AG04450 (cell line): Measurements from ENCODE around the gene ARHGEF10L. TPM values are rescaled to one million over a fixed set of nuclear protein-coding genes. Genes with fewer than 3 reads are reported as not detected.
A peak's percentile ranks its signal among the peaks of the same experiment; 100 is the strongest.

Experiments
- CTCF ChIA-PET: fragments of 300-600, 350-600 bp; formaldehyde crosslinking; extraction: SDS; loops from one replicate; lab custom pipeline; 2022; ENCODE audit warnings: antibody characterized with exemption, inconsistent platforms; lab: Charles Lee
- POLR2A ChIA-PET: fragments of 350-600 bp; formaldehyde crosslinking; extraction: SDS; loops from one replicate; lab custom pipeline; 2021; ENCODE audit warnings: antibody characterized with exemption, inconsistent platforms; lab: Yijun Ruan, JAX
- DNase-seq: peaks from one replicate; pipeline ENCODE4 v3.0.0-alpha.2; 2011; ENCODE audit warnings: low read depth, low spot score
- H3K27ac ChIP-seq: one replicate; pipeline ENCODE4 v1.5.1; 2012; ENCODE audit warnings: low read depth, low read length, control low read depth
- H3K27me3 ChIP-seq: one replicate; pipeline ENCODE4 v1.6.0; 2012; ENCODE audit warnings: low read length; ENCODE audit not compliant: control insufficient read depth, insufficient read depth
- H3K4me3 ChIP-seq: 2 replicates; pipeline ENCODE4 v1.5.1; 2011; ENCODE audit warnings: mild to moderate bottlenecking, low read depth, low read length, control low read depth
- H3K9me3 ChIP-seq: 2 replicates; pipeline ENCODE4 v1.5.1; 2012; ENCODE audit warnings: low read length; ENCODE audit not compliant: control insufficient read depth, insufficient read depth
- polyA plus RNA-seq: library from polyadenylated mRNA; depleted of rRNA; stranded (reverse); fragments of >200 nt; gene quantifications from 2 replicates; pipeline ENCODE4 v1.2.3, GENCODE V29; 2011
- TF ChIP-seq, protein P1 (sequence below): IDR thresholded peaks from 2 replicates; pipeline ENCODE4 v1.5.1; 2011; ENCODE audit warnings: low read depth, low read length, control low read depth, inconsistent platforms

Gene ARHGEF10L
- polyA plus RNA-seq, 1 experiment = 5.7 TPM

DNA sequence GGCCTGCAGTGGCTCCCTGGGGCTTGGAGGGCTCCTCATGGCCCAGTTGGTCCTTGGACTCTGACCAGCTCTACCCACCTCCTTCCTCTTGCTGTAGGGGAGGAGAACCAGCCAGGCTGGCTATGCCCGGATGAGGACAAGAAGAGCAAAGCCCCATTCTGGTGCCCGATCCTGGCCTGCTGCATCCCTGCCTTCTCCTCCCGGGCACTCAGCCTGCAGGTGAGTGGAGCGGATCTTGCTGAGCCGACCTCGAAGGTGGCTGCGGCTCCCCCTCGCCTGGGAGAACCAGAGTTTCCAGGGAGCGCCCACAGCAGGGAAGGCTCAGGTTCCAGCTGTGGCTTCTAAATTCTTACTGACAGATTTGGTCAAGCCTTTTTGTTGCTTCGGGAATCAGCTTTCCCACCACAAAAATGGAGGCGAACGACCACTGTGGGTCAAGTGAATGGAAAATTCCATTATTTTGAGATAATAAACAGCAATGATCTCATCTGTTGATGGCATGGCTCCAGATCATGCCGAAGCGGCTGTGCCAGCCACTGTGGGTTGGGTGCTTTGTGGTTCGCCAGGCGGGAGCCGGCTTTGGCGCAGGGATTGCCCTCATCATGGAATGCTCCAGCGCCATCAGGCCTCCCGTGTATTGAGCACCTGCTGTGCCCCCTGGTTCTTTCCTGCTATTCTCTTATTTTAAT, 109.1 kb downstream of the ARHGEF10L start:
- DNase-seq = no peak
- ChIA-PET POLR2A (no interaction called here), CTCF (interaction anchor here (0.9 to 1.1 kb wide), 2 partner anchors 13 to 927 kb away, joined by 3 read pairs; no protein-coding TSS in a partner anchor)
- Histone ChIP-seq H3K27ac (no peak overlapping the region), H3K27me3 (no peaks in the 10 kb centered on the region), H3K9me3 (no peaks in the 10 kb centered on the region; the same call in 1 of the 2 replicates), H3K4me3 (no peak overlapping the region)
- TF ChIP-seq, protein P1, sequence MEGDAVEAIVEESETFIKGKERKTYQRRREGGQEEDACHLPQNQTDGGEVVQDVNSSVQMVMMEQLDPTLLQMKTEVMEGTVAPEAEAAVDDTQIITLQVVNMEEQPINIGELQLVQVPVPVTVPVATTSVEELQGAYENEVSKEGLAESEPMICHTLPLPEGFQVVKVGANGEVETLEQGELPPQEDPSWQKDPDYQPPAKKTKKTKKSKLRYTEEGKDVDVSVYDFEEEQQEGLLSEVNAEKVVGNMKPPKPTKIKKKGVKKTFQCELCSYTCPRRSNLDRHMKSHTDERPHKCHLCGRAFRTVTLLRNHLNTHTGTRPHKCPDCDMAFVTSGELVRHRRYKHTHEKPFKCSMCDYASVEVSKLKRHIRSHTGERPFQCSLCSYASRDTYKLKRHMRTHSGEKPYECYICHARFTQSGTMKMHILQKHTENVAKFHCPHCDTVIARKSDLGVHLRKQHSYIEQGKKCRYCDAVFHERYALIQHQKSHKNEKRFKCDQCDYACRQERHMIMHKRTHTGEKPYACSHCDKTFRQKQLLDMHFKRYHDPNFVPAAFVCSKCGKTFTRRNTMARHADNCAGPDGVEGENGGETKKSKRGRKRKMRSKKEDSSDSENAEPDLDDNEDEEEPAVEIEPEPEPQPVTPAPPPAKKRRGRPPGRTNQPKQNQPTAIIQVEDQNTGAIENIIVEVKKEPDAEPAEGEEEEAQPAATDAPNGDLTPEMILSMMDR = no peak

DNA sequence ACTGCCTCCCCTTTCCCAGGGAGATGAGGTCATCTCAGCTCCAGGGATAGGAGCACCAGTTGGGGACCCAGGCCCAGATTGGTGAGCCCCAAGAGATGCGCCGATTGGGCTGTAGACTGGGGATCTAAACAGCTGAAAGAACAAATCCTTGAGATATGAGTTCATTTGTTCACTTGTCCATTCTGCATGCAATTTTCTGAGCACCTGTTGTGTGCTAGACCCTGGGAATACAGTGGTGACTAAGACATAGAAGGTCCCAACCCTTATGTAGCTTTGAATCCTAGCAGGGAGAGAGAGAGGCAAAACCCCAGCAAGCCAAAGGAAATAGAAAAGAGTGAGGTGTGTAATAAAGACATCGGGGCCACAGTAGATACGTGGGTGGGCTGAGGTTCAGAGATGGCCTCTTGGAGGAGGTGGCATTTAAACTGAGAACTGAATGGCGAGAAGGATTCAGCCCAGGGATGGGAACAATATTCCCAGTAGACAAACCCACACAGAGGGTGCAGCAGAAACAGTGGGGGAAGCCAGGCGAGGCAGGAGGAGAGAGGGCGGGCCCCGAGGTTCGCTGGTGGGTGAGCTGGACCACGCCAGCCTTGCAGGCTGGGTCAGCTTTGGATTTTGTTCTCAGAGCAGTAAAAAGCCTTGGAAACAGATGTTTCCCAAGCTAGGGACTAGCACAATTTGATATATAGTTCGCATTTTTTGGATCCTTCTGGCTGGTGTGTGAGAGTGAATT, 110.0 kb downstream of the ARHGEF10L start:
- Histone ChIP-seq H3K27ac (no peak overlapping the region), H3K27me3 (no peaks in the 10 kb centered on the region), H3K9me3 (no peaks in the 10 kb centered on the region; the same call in 1 of the 2 replicates), H3K4me3 (no peak overlapping the region)
- TF ChIP-seq, protein P1 = no peak
- ChIA-PET POLR2A (no interaction called here), CTCF (interaction anchor here (0.6 to 1.4 kb wide), 4 partner anchors 10 to 926 kb away, joined by 3 to 5 read pairs (median 4); no protein-coding TSS in a partner anchor)
- DNase-seq = no peak

DNA sequence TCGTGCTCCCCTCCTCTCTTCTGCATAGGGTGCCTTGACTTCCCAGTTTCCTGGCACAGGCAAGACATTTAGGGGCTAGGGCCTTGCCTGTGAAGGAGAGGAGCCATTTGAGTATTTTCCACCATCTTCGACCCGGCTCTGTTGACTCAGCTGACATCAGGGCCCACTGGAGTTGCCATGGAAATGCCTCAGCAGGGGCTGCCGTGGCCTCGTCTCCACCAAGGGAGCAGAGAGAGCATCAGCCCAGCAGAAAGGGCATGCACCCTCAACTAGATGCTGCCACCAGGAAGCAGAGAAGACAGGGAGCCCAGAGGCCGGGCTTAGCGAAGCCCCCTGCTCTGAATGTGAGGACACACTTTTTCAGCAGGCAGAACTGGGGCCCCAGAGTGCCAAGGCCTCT, 113.8 kb downstream of the ARHGEF10L start:
- H3K4me3 ChIP-seq = no peak overlapping the region
- TF ChIP-seq, protein P1 = no peak
- peak overlapping the region; percentile 1 for H3K27ac ChIP-seq
- H3K9me3 ChIP-seq = no peaks in the 10 kb centered on the region; the same call in 1 of the 2 replicates
- ChIA-PET CTCF (interaction anchor here (0.5 to 4.2 kb wide), 10 partner anchors 8 to 922 kb away, joined by 3 to 17 read pairs (median 4); no protein-coding TSS in a partner anchor), POLR2A (no interaction called here)
- no peaks in the 10 kb centered on the region for H3K27me3 ChIP-seq
- DNase-seq = no peak

DNA sequence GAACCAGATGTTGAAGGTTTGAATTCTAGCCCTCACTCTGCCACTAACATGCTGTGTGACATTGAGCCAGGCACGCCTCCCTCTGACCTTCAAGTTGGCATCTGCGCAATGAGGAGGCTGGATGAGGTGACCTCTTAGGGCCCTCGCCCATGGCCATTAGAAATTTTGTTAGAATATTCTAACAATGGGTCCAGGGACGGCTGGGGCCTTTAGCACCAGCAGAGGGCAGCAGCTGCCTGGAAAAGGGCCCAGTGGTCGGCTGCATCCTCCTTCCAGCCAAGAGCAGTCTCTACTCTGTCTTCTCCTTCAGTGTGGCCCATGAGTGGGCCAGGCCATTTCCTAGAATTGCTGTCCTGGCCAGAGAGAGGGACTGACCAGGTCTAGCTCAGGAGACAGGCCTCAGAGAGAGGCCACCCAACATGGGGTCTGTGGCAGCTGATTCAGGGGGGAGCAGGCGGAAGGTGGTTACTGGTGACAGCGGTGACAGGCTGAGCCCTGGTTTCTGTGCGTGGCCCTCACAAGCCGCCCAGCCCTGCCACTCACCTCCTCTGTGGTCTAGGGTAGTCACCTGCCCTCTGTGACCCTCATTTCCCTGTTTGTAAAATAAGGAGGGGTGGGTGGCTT, 114.3 kb downstream of the ARHGEF10L start:
- CTCF ChIA-PET = interaction anchor here (0.7 to 4.2 kb wide), 8 partner anchors 8 to 922 kb away, joined by 3 to 17 read pairs (median 6); no protein-coding TSS in a partner anchor
- POLR2A ChIA-PET = no interaction called here
- TF ChIP-seq, protein P1 = peak; percentile 89

More for the DNA sequence above, 114.3 kb downstream of the ARHGEF10L start:
- Histone ChIP-seq H3K27me3 (no peaks in the 10 kb centered on the region), H3K4me3 (no peak overlapping the region), H3K27ac (no peak overlapping the region), H3K9me3 (no peaks in the 10 kb centered on the region; the same call in 1 of the 2 replicates)
- DNase-seq = peak; percentile 18
